SK-N-SH treated with all-trans-retinoic acid at 6 μM for 48 hours (cell line): ENCODE data around the gene OOSP4A.

Experiments
- ATAC-seq: fragments of 200-7000 bp; cut with Tn5 transposase; 3 replicates; pipeline ENCODE4 v1.9.1; 2020; ENCODE audit warnings: mild to moderate bottlenecking, moderate library complexity
- ARNTL ChIP-seq: fragments of 450-650 bp; formaldehyde crosslinking; IDR thresholded peaks from 2 replicates; pipeline ENCODE4 v1.5.0; 2020; ENCODE audit warnings: low read depth, mild to moderate bottlenecking, moderate library complexity, borderline replicate concordance
- BACH2 ChIP-seq: fragments of 250-450 bp; sonication (Bioruptor Pico); IDR thresholded peaks from 2 replicates; pipeline ENCODE4 v1.9.0; 2021; ENCODE audit warnings: mild to moderate bottlenecking, borderline replicate concordance
- CSDC2 ChIP-seq: fragments of 250-450 bp; sonication (Bioruptor Pico); IDR thresholded peaks from 2 replicates; pipeline ENCODE4 v1.5.0; 2020; ENCODE audit warnings: mild to moderate bottlenecking, moderate library complexity
- CSRNP3 ChIP-seq: fragments of 250-450 bp; sonication (Bioruptor Pico); IDR thresholded peaks from 2 replicates; pipeline ENCODE4 v1.5.1; 2021; ENCODE audit warnings: mild to moderate bottlenecking, moderate library complexity
- ESRRG ChIP-seq: fragments of 250-450 bp; sonication (Bioruptor Pico); IDR thresholded peaks from 2 replicates; pipeline ENCODE4 v1.6.1; 2021; ENCODE audit warnings: mild to moderate bottlenecking
- GLIS3 ChIP-seq: fragments of 250-450 bp; sonication (Bioruptor Pico); IDR thresholded peaks from 2 replicates; pipeline ENCODE4 v1.5.0; 2020; ENCODE audit warnings: mild to moderate bottlenecking, moderate library complexity
- ISL1 ChIP-seq: fragments of 250-450 bp; sonication (Bioruptor Pico); IDR thresholded peaks from 2 replicates; pipeline ENCODE4 v2.1.2; 2022; ENCODE audit warnings: mild to moderate bottlenecking, moderate library complexity
- PATZ1 ChIP-seq: fragments of 250-450 bp; sonication (Bioruptor Pico); IDR thresholded peaks from 2 replicates; pipeline ENCODE4 v1.8.0; 2020; ENCODE audit warnings: mild to moderate bottlenecking, moderate library complexity, borderline replicate concordance
- POU6F1 ChIP-seq: fragments of 250-450 bp; sonication (Bioruptor Pico); IDR thresholded peaks from 2 replicates; pipeline ENCODE4 v1.8.0; 2021; ENCODE audit warnings: low read depth, mild to moderate bottlenecking, moderate library complexity, borderline replicate concordance
- RARB ChIP-seq: fragments of 250-450 bp; sonication (Bioruptor Pico); IDR thresholded peaks from 2 replicates; pipeline ENCODE4 v1.8.0; 2021; ENCODE audit warnings: mild to moderate bottlenecking, moderate library complexity
- SNAI2 ChIP-seq: fragments of 250-450 bp; sonication (Bioruptor Pico); IDR thresholded peaks from 2 replicates; pipeline ENCODE4 v1.5.0; 2020; ENCODE audit warnings: mild to moderate bottlenecking, moderate library complexity
- TCF4 ChIP-seq: fragments of 250-450 bp; sonication (Bioruptor Pico); IDR thresholded peaks from 2 replicates; pipeline ENCODE4 v1.8.0; 2021; ENCODE audit warnings: mild to moderate bottlenecking, moderate library complexity, borderline replicate concordance
- TOX ChIP-seq: fragments of 250-450 bp; sonication (Bioruptor Pico); IDR thresholded peaks from 2 replicates; pipeline ENCODE4 v1.8.0; 2021; ENCODE audit warnings: mild to moderate bottlenecking, moderate library complexity, borderline replicate concordance
- TSHZ2 ChIP-seq: fragments of 250-450 bp; sonication (Bioruptor Pico); IDR thresholded peaks from 2 replicates; pipeline ENCODE4 v1.5.0; 2020; ENCODE audit warnings: mild to moderate bottlenecking, moderate library complexity
- ZC3H10 ChIP-seq: fragments of 250-450 bp; sonication (Bioruptor Pico); IDR thresholded peaks from 2 replicates; pipeline ENCODE4 v1.5.1; 2021; ENCODE audit warnings: mild to moderate bottlenecking, moderate library complexity
- ZFP3 ChIP-seq: fragments of 250-450 bp; sonication (Bioruptor Pico); IDR thresholded peaks from 2 replicates; pipeline ENCODE4 v1.5.0; 2020; ENCODE audit warnings: mild to moderate bottlenecking, moderate library complexity
- ZFP30 ChIP-seq: fragments of 450-650 bp; formaldehyde crosslinking; IDR thresholded peaks from 2 replicates; pipeline ENCODE4 v1.5.0; 2022; ENCODE audit warnings: mild to moderate bottlenecking, moderate library complexity
- ZNF565 ChIP-seq: fragments of 450-650 bp; formaldehyde crosslinking; conservative IDR thresholded peaks from 2 replicates; pipeline ENCODE4 v1.5.0; 2020; ENCODE audit warnings: low read depth, mild to moderate bottlenecking, moderate library complexity
- ZNF70 ChIP-seq: fragments of 450-650 bp; formaldehyde crosslinking; IDR thresholded peaks from 2 replicates; pipeline ENCODE4 v1.5.0; 2020; ENCODE audit warnings: mild to moderate bottlenecking, moderate library complexity
- ZNF8 ChIP-seq: fragments of 450-650 bp; formaldehyde crosslinking; IDR thresholded peaks from 2 replicates; pipeline ENCODE4 v1.5.0; 2020; ENCODE audit warnings: mild to moderate bottlenecking, moderate library complexity

Gene OOSP4A

GRCh38 chr11:59967677-59968394 lies 4.0 kb downstream of the OOSP4A start (continued):
- no peak for TF ChIP-seq CSRNP3 (CRISPR knock-in tag)
- TF ChIP-seq ZC3H10 (CRISPR knock-in tag), result no peak
- no peak for TF ChIP-seq TOX (CRISPR knock-in tag)
- TF ChIP-seq ZNF70 (CRISPR knock-in tag), result no peak
- no peak for TF ChIP-seq ZFP30 (CRISPR knock-in tag)
- TF ChIP-seq ZFP3 (CRISPR knock-in tag), result no peak
- no peak for TF ChIP-seq ZNF8 (CRISPR knock-in tag)

- no peak for ATAC-seq
- no peak for TF ChIP-seq CSRNP3 (CRISPR knock-in tag)
- no peak for TF ChIP-seq GLIS3
- no peak for TF ChIP-seq ZFP3 (CRISPR knock-in tag)
- TF ChIP-seq PATZ1 (CRISPR knock-in tag), result no peak
- TF ChIP-seq TCF4 (CRISPR knock-in tag), result no peak
- TF ChIP-seq TSHZ2 (CRISPR knock-in tag), result no peak
- TF ChIP-seq ZNF70 (CRISPR knock-in tag), result no peak
- TF ChIP-seq ZC3H10 (CRISPR knock-in tag), result no peak
- no peak for TF ChIP-seq ARNTL
- TF ChIP-seq TOX (CRISPR knock-in tag), result no peak
- no peak for TF ChIP-seq CSDC2 (CRISPR knock-in tag)
- no peak for TF ChIP-seq ZNF8 (CRISPR knock-in tag)
Measured at GRCh38 chr11:59968395-59968783, 4.6 kb downstream of the OOSP4A start.

GRCh38 chr11:59973097-59973496 lies 9.3 kb downstream of the OOSP4A start:
- ATAC-seq, result no peak
- TF ChIP-seq ISL1 (CRISPR knock-in tag) (no peak), TCF4 (CRISPR knock-in tag) (no peak), TSHZ2 (CRISPR knock-in tag) (no peak), ESRRG (CRISPR knock-in tag) (no peak), ZFP3 (CRISPR knock-in tag) (no peak), ARNTL (no peak), BACH2 (CRISPR knock-in tag) (no peak), CSRNP3 (CRISPR knock-in tag) (no peak), SNAI2 (CRISPR knock-in tag) (no peak), ZNF565 (CRISPR knock-in tag) (no peak), PATZ1 (CRISPR knock-in tag) (no peak), POU6F1 (CRISPR knock-in tag) (no peak), RARB (CRISPR knock-in tag) (no peak), GLIS3 (no peak), ZFP30 (CRISPR knock-in tag) (no peak), ZNF8 (CRISPR knock-in tag) (no peak)
